Common myeloid progenitor, CD34-positive (primary cell): ENCODE data around the gene ELSPBP1.

Experiments used
- CTCF ChIA-PET: fragments of 350-600 bp; sonication (Branson Sonifier 250); formaldehyde crosslinking; loops from one replicate; lab custom pipeline; 2021; ENCODE audit warnings: antibody characterized with exemption; lab: Charles Lee
- POLR2A ChIA-PET: fragments of 350-600 bp; sonication (Branson Sonifier 250); formaldehyde crosslinking; loops from one replicate; lab custom pipeline; 2021; ENCODE audit warnings: antibody characterized with exemption; lab: Charles Lee
- DNase-seq, 3 donors: peaks; one replicate each; pipeline versions ENCODE4 v3.0.0 to v3.0.0-alpha.2; 2013
- H3K27ac ChIP-seq, 2 experiments: 1 replicate in 1 of 2; 2 replicates in 1 of 2; pipeline ENCODE4 v1.7.0; 2013; ENCODE audit warnings: inconsistent platforms in 2 of 2, low read length in 2 of 2, mild to moderate bottlenecking in 2 of 2, low read depth in 1 of 2, moderate library complexity in 1 of 2; ENCODE audit not compliant: severe bottlenecking in 2 of 2, insufficient read depth in 1 of 2, poor library complexity in 1 of 2
- H3K27me3 ChIP-seq, 5 experiments: replicated peaks in 2 of 5; 1 replicate in 3 of 5; 2 replicates in 2 of 5; pipeline versions ENCODE4 v1.6.1 to v1.7.0; 2013; ENCODE audit warnings: low read length in 4 of 5, mild to moderate bottlenecking in 2 of 5, moderate library complexity in 2 of 5, inconsistent platforms in 1 of 5; ENCODE audit not compliant: insufficient read depth in 5 of 5, control insufficient read depth in 4 of 5
- H3K36me3 ChIP-seq, 4 experiments: 1 replicate in 2 of 4; 2 replicates in 2 of 4; pipeline versions ENCODE4 v1.6.1 to v1.7.0; 2013; ENCODE audit warnings: low read length in 3 of 4, control low read depth in 1 of 4, mild to moderate bottlenecking in 1 of 4; ENCODE audit not compliant: control insufficient read depth in 4 of 4, insufficient read depth in 4 of 4
- H3K4me1 ChIP-seq, 4 experiments: 1 replicate in 3 of 4; 2 replicates in 1 of 4; pipeline versions ENCODE4 v1.6.1 to v1.7.1; 2013; ENCODE audit warnings: low read length in 3 of 4, mild to moderate bottlenecking in 3 of 4, control low read depth in 1 of 4, inconsistent platforms in 1 of 4, moderate library complexity in 1 of 4; ENCODE audit not compliant: control insufficient read depth in 4 of 4, insufficient read depth in 4 of 4; ENCODE audit errors: control extremely low read depth in 1 of 4
- H3K4me3 ChIP-seq, 7 experiments: 1 replicate in 4 of 7; 2 replicates in 3 of 7; pipeline versions ENCODE4 v1.5.1 to v1.7.0; 2013; ENCODE audit warnings: mild to moderate bottlenecking in 7 of 7, low read length in 6 of 7, moderate library complexity in 6 of 7, inconsistent platforms in 2 of 7, low read depth in 2 of 7, control low read depth in 1 of 7; ENCODE audit not compliant: insufficient read depth in 4 of 7, control insufficient read depth in 1 of 7; ENCODE audit errors: extremely low read depth in 1 of 7
- H3K9me3 ChIP-seq, 5 experiments: 1 replicate in 4 of 5; 2 replicates in 1 of 5; pipeline versions ENCODE4 v1.6.1 to v1.7.1; 2013; ENCODE audit warnings: low read length in 4 of 5, mild to moderate bottlenecking in 2 of 5, inconsistent platforms in 1 of 5, low read depth in 1 of 5, moderate library complexity in 1 of 5; ENCODE audit not compliant: control insufficient read depth in 4 of 5, insufficient read depth in 2 of 5; ENCODE audit errors: control extremely low read depth in 1 of 5
- WGBS: methylation state at CpG from one replicate; pipeline ENCODE4 v1.1.5; 2013; ENCODE audit not compliant: insufficient coverage; 5-methylcytosine and 5-hydroxymethylcytosine counted together

The ELSPBP1 gene

DNA sequence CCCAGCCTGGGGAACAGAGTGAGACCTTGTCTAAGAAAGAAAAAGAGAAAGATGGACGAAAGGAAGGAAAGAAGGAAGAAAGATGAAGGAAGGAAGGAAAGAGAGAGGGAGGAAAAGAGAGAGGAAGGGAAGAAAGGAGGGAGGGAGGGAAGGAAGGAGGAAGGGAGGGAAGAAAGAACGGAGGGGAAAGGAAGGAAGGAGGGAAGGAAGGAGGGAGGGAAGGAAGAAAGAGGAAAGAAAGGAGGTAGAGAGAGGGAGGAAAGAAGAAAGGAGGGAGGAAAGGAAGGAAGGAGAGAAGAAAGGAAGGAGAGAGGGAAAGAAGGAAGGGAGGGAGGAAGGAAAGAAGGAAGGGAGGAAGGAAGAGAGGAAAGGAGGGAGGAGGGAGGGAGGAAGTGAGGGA is 28.6 kb downstream of the ELSPBP1 start:
- no peaks in the 10 kb centered on the region for H3K36me3 ChIP-seq
- H3K27me3 ChIP-seq = peaks cover 0 to 28% (median 4%) of the 10 kb centered on the region in 5 experiments
- CTCF ChIA-PET = no interaction called here
- H3K4me3 ChIP-seq = no peak overlapping the region
- no peak overlapping the region for H3K27ac ChIP-seq
- POLR2A ChIA-PET = no interaction called here
- no peaks in the 10 kb centered on the region for H3K4me1 ChIP-seq
- H3K9me3 ChIP-seq = no peaks in the 10 kb centered on the region
- WGBS = 80% methylated on average over 2 of the region's 2 CpGs
- no peak for DNase-seq

DNA sequence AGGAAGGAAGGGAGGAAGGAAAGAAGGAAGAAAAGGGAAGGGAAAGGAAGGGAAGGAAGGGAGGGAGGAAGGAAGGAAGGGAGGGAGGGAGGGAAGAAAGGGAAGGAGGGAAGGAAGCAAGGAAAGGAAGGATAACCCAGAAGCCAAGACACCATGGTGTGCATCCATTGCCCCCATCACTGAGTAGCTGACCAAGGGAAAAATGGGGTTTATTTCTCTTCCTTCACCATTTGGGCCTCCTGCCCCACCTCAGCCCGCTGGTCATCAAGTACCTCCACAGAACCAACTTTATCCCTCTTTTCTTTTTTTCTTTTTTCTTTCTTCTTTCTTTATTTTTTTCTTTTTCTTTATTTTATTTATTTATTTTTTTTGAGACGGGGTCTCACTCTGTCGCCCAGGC is 29.1 kb downstream of the ELSPBP1 start:
- ChIA-PET CTCF (no interaction called here), POLR2A (no interaction called here)
- Histone ChIP-seq H3K36me3 (no peaks in the 10 kb centered on the region), H3K27ac (no peak overlapping the region), H3K27me3 (peaks cover 0 to 28% (median 4%) of the 10 kb centered on the region in 5 experiments), H3K9me3 (no peaks in the 10 kb centered on the region), H3K4me1 (no peaks in the 10 kb centered on the region), H3K4me3 (no peak overlapping the region)
- WGBS = no CpG with 5 or more reads among the region's 3 CpGs
- no peak for DNase-seq

DNA sequence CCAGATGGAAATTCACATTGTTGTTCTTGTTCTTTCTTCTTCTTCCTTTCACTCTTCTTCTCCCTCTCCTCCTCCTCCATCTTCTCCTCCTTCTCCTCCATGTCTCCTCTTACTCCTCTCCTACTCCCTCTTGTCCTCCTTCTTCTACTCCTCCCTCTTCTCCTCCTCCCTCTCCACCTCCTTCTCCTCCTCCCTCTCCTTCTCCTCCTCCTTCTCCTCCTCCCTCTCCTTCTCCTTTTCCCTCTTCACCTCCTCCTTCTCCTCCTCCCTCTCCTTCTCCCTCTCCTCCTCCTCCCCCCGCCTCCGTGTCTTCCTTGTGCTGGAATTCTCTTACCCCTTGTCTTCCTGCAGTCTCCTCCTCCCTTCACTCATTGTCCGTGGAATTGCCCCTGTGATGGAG is 31.0 kb downstream of the ELSPBP1 start:
- H3K4me3 ChIP-seq = no peak overlapping the region
- H3K27ac ChIP-seq = no peak overlapping the region
- WGBS = 92% methylated on average over 2 of the region's 3 CpGs
- H3K9me3 ChIP-seq = no peaks in the 10 kb centered on the region
- H3K4me1 ChIP-seq = no peaks in the 10 kb centered on the region
- ChIA-PET POLR2A (interaction anchor here (0.6 kb wide), 1 partner anchor 562 kb away, joined by 3 read pairs; no protein-coding TSS in a partner anchor), CTCF (interaction anchor here (0.5 kb wide), 1 partner anchor 388 kb away, joined by 3 read pairs; no protein-coding TSS in a partner anchor)
- peaks cover 0 to 22% (median 2%) of the 10 kb centered on the region in 5 experiments for H3K27me3 ChIP-seq
- no peaks in the 10 kb centered on the region for H3K36me3 ChIP-seq
- DNase-seq = no peak

DNA sequence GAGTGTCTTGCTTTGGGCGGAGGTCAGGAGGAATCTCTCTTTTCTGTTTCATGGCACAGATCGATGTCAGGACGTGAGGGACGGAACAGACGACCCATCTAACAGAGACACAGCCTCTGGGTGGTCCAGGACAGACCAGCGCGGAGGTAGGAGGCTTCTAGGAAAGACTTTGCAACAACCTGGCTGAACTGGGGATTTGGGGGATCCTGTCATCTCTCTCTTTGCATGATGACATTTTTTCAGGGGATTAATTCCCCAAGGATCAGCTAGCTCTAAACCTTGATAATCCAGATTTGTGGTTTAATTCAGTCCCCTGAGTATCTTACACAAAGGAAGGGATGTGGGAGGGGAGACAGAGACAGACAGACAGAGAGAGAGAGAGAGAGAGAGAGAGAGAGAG is 35.0 kb downstream of the ELSPBP1 start:
- no peaks in the 10 kb centered on the region for H3K4me1 ChIP-seq
- DNase-seq = no peak
- WGBS = 92% methylated on average over 7 of the region's 7 CpGs
- CTCF ChIA-PET = no interaction called here
- POLR2A ChIA-PET = no interaction called here
- no peaks in the 10 kb centered on the region for H3K36me3 ChIP-seq
- H3K27me3 ChIP-seq = peaks cover 0 to 32% (median 0%) of the 10 kb centered on the region in 5 experiments
- H3K27ac ChIP-seq = no peak overlapping the region
- H3K9me3 ChIP-seq = no peaks in the 10 kb centered on the region
- H3K4me3 ChIP-seq = no peak overlapping the region

DNA sequence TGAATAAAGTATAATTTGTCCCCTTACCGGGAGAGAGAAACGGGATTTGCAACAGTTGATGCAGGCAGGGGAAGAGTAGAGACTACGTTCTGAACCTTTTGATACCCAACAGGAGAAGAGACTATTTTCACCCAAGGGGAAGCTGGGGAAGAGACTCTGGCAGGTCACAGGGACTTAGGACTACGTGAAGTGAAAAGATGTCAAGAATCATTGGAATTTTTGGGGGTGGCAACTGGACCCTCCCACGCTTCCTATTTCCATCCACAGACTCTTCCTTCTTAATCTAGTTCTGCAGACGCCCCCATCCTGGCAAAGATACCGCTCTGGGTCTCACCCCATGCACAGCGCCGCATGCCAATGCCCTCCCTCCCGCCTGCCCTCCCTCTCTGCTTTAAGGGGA is 35.6 kb downstream of the ELSPBP1 start:
- 92% methylated on average over 9 of the region's 10 CpGs for WGBS
- Histone ChIP-seq H3K4me1 (no peaks in the 10 kb centered on the region), H3K9me3 (no peaks in the 10 kb centered on the region), H3K27me3 (peaks cover 0 to 32% (median 0%) of the 10 kb centered on the region in 5 experiments), H3K4me3 (no peak overlapping the region), H3K36me3 (no peaks in the 10 kb centered on the region), H3K27ac (no peak overlapping the region)
- ChIA-PET CTCF (no interaction called here), POLR2A (no interaction called here)
- no peak for DNase-seq

- no peaks in the 10 kb centered on the region for H3K4me1 ChIP-seq
- DNase-seq = no peak
- H3K9me3 ChIP-seq = peaks cover 0 to 11% (median 5%) of the 10 kb centered on the region in 5 experiments
- POLR2A ChIA-PET = no interaction called here
- H3K36me3 ChIP-seq = no peaks in the 10 kb centered on the region
- no peak overlapping the region for H3K27ac ChIP-seq
- WGBS = 96% methylated on average over 4 of the region's 5 CpGs
- peaks cover 0 to 21% (median 0%) of the 10 kb centered on the region in 5 experiments for H3K27me3 ChIP-seq
- no peak overlapping the region for H3K4me3 ChIP-seq
- CTCF ChIA-PET = no interaction called here
Observed at GRCh38 chr19:48033604-48034003, 39.2 kb downstream of the ELSPBP1 start.

DNA sequence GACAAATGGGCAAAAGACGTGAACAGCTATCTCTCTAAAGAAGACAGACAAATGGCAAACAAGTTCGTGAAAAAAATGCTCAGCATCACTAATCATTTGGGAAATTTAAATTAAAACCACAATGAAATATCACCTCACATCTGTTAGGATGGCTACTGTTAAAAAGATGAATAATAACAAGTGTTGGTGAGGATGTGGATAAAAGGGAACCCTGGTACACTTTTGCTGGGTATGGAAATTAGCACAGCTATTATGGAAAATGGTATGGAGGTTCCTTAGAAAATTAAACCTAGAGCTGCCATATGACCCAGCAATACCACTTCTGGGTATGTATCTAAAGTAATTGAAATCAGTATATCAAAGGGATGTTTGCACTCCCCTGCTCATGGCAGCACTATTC is 42.3 kb downstream of the ELSPBP1 start:
- WGBS = 83% methylated on average over 1 of the region's 2 CpGs
- Histone ChIP-seq H3K9me3 (peaks cover 0 to 11% (median 5%) of the 10 kb centered on the region in 5 experiments), H3K27ac (no peak overlapping the region), H3K4me1 (no peaks in the 10 kb centered on the region), H3K36me3 (no peaks in the 10 kb centered on the region), H3K4me3 (no peak overlapping the region), H3K27me3 (peaks cover 0 to 12% (median 0%) of the 10 kb centered on the region in 5 experiments)
- CTCF ChIA-PET = no interaction called here
- POLR2A ChIA-PET = no interaction called here
- DNase-seq = no peak
